Measurements from ENCODE around the gene LIN7C. TPM values are rescaled to one million over a fixed set of nuclear protein-coding genes. Genes with fewer than 3 reads are reported as not detected.

The LIN7C gene
- total and polyA plus RNA-seq, 2 of the 13 experiments (the other 11 are each of a cell fraction or from before 2014, with no cell fraction given) = 14.8 to 37.2 TPM

DNA sequence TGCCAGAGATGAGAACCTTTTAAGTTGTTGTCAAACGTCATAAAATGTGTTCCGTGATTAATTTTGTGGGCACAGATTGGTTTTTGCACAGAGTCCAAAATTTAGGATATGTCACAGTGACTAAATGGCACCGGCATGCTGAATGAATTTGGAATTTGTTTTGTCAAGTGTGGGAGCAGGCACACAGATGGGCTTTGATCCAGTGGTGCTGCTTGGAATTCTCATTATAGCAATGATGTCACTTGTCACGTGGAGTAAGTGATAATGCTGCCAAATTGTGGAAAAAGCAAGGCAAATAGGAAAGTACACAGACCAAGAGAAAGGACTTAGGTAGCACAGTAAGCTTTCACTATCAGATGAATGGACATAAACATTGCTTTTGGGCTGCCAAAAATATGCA, 8.0 kb upstream of the LIN7C start:
- in situ Hi-C loops (cut with HindIII; ENCODE audit: extremely low pct_ligation_motif_present, low pct_unique_long_range_greater_than_20kb) = no loop called here
- H3K27ac ChIP-seq (ENCODE audit: extremely low read length, insufficient read depth, low read length) = no peak overlapping the region
- no peak for TF ChIP-seq HNF4G (IDR thresholded peaks at IDR 0.05; ENCODE audit: borderline replicate concordance, low read depth, low read length)
- TF ChIP-seq HNF4G (CRISPR knock-in tag; IDR thresholded peaks at IDR 0.05; ENCODE audit: borderline replicate concordance, low read depth) = no peak
- no peak for TF ChIP-seq FOXA3 (CRISPR knock-in tag; IDR thresholded peaks at IDR 0.05)
- TF ChIP-seq TRIM24 (CRISPR knock-in tag; IDR thresholded peaks at IDR 0.05) = no peak
- no peak for TF ChIP-seq ZNF737 (CRISPR knock-in tag; IDR thresholded peaks at IDR 0.05; ENCODE audit: borderline replicate concordance)
- no peak for TF ChIP-seq ZNF101 (CRISPR knock-in tag; IDR thresholded peaks at IDR 0.05; ENCODE audit: borderline replicate concordance, low read depth)
- no peak for TF ChIP-seq ZNF713 (CRISPR knock-in tag; IDR thresholded peaks at IDR 0.05)
- TF ChIP-seq, protein P1, sequence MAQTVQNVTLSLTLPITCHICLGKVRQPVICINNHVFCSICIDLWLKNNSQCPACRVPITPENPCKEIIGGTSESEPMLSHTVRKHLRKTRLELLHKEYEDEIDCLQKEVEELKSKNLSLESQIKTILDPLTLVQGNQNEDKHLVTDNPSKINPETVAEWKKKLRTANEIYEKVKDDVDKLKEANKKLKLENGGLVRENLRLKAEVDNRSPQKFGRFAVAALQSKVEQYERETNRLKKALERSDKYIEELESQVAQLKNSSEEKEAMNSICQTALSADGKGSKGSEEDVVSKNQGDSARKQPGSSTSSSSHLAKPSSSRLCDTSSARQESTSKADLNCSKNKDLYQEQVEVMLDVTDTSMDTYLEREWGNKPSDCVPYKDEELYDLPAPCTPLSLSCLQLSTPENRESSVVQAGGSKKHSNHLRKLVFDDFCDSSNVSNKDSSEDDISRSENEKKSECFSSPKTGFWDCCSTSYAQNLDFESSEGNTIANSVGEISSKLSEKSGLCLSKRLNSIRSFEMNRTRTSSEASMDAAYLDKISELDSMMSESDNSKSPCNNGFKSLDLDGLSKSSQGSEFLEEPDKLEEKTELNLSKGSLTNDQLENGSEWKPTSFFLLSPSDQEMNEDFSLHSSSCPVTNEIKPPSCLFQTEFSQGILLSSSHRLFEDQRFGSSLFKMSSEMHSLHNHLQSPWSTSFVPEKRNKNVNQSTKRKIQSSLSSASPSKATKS (CRISPR knock-in tag; IDR thresholded peaks at IDR 0.05) = no peak
- TF ChIP-seq, protein P2, sequence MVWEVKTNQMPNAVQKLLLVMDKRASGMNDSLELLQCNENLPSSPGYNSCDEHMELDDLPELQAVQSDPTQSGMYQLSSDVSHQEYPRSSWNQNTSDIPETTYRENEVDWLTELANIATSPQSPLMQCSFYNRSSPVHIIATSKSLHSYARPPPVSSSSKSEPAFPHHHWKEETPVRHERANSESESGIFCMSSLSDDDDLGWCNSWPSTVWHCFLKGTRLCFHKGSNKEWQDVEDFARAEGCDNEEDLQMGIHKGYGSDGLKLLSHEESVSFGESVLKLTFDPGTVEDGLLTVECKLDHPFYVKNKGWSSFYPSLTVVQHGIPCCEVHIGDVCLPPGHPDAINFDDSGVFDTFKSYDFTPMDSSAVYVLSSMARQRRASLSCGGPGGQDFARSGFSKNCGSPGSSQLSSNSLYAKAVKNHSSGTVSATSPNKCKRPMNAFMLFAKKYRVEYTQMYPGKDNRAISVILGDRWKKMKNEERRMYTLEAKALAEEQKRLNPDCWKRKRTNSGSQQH (CRISPR knock-in tag; IDR thresholded peaks at IDR 0.05; ENCODE audit: low read depth) = no peak
- TF ChIP-seq ZNF350 (CRISPR knock-in tag; IDR thresholded peaks at IDR 0.05; ENCODE audit: borderline replicate concordance, low read depth) = no peak
- TF ChIP-seq, protein P3, sequence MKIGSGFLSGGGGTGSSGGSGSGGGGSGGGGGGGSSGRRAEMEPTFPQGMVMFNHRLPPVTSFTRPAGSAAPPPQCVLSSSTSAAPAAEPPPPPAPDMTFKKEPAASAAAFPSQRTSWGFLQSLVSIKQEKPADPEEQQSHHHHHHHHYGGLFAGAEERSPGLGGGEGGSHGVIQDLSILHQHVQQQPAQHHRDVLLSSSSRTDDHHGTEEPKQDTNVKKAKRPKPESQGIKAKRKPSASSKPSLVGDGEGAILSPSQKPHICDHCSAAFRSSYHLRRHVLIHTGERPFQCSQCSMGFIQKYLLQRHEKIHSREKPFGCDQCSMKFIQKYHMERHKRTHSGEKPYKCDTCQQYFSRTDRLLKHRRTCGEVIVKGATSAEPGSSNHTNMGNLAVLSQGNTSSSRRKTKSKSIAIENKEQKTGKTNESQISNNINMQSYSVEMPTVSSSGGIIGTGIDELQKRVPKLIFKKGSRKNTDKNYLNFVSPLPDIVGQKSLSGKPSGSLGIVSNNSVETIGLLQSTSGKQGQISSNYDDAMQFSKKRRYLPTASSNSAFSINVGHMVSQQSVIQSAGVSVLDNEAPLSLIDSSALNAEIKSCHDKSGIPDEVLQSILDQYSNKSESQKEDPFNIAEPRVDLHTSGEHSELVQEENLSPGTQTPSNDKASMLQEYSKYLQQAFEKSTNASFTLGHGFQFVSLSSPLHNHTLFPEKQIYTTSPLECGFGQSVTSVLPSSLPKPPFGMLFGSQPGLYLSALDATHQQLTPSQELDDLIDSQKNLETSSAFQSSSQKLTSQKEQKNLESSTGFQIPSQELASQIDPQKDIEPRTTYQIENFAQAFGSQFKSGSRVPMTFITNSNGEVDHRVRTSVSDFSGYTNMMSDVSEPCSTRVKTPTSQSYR (CRISPR knock-in tag; IDR thresholded peaks at IDR 0.05; ENCODE audit: borderline replicate concordance) = no peak
- no peak for TF ChIP-seq KLF13 (CRISPR knock-in tag; IDR thresholded peaks at IDR 0.05)
- TF ChIP-seq SALL2 (CRISPR knock-in tag; IDR thresholded peaks at IDR 0.05) = no peak
- TF ChIP-seq, protein P4, sequence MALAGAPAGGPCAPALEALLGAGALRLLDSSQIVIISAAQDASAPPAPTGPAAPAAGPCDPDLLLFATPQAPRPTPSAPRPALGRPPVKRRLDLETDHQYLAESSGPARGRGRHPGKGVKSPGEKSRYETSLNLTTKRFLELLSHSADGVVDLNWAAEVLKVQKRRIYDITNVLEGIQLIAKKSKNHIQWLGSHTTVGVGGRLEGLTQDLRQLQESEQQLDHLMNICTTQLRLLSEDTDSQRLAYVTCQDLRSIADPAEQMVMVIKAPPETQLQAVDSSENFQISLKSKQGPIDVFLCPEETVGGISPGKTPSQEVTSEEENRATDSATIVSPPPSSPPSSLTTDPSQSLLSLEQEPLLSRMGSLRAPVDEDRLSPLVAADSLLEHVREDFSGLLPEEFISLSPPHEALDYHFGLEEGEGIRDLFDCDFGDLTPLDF (CRISPR knock-in tag; IDR thresholded peaks at IDR 0.05) = no peak
- TF ChIP-seq SMARCC2 (IDR thresholded peaks at IDR 0.05) = no peak
- TF ChIP-seq, protein P5, sequence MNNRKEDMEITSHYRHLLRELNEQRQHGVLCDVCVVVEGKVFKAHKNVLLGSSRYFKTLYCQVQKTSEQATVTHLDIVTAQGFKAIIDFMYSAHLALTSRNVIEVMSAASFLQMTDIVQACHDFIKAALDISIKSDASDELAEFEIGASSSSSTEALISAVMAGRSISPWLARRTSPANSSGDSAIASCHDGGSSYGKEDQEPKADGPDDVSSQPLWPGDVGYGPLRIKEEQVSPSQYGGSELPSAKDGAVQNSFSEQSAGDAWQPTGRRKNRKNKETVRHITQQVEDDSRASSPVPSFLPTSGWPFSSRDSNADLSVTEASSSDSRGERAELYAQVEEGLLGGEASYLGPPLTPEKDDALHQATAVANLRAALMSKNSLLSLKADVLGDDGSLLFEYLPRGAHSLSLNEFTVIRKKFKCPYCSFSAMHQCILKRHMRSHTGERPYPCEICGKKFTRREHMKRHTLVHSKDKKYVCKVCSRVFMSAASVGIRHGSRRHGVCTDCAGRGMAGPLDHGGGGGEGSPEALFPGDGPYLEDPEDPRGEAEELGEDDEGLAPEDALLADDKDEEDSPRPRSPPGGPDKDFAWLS (CRISPR knock-in tag; IDR thresholded peaks at IDR 0.05; ENCODE audit: borderline replicate concordance) = no peak

More for the DNA sequence above, 8.0 kb upstream of the LIN7C start:
- H3K4me3 ChIP-seq (replicated peaks in 1 of 3; ENCODE audit: insufficient read depth in 1 of 3, low read depth in 2 of 3, low read length in 3 of 3) = no peak overlapping the region
- DNase-seq (ENCODE audit: low spot score) (no peak), ATAC-seq (no peak), FAIRE-seq (no peak)
- no peak overlapping the region for H2AFZ ChIP-seq (ENCODE audit: low read length)
- H3K9me3 ChIP-seq (ENCODE audit: low read length) = no peaks in the 10 kb centered on the region
- BruUV-seq (replicated peaks) = no TSS peak
- intact Hi-C loops (cut with micrococcal nuclease; ENCODE audit: unreplicated experiment) = no loop called here
- H3K4me1 ChIP-seq (ENCODE audit: insufficient read depth, low read length) = peaks cover 16% of the 10 kb centered on the region
- H4K20me1 ChIP-seq (ENCODE audit: insufficient read depth, low read length) = no peaks in the 10 kb centered on the region
- no peak overlapping the region for H3K4me2 ChIP-seq (ENCODE audit: low read depth, low read length)
- H3K9ac ChIP-seq (ENCODE audit: insufficient read depth, low read depth, low read length) = no peak overlapping the region
- H3K27me3 ChIP-seq (ENCODE audit: control insufficient read depth in 1 of 2, insufficient read depth in 2 of 2, low read length in 2 of 2) = no peaks in the 10 kb centered on the region
- 42% methylated on average over 4 of the region's 4 CpGs for WGBS (ENCODE audit: low lambda C conversion rate)
- H3K36me3 ChIP-seq (replicated peaks in 1 of 2; ENCODE audit: control insufficient read depth in 1 of 2, insufficient read depth in 2 of 2, low read length in 2 of 2) = no peaks in the 10 kb centered on the region
- no peaks in the 10 kb centered on the region for H3K79me2 ChIP-seq (ENCODE audit: insufficient read depth, low read length)
- ChIA-PET CTCF (ENCODE audit: low intra/inter-chr PET ratio, low total read pairs) (no interaction called here), POLR2A (no interaction called here)
